ENCODE results near the gene OPTC. TPM values are rescaled to one million over a fixed set of nuclear protein-coding genes. Genes with fewer than 3 reads are reported as not detected.

OPTC gene
- total and polyA plus RNA-seq, 2 donors (not counting 1 experiment from before 2014, with no cell fraction given) = not detected

DNA sequence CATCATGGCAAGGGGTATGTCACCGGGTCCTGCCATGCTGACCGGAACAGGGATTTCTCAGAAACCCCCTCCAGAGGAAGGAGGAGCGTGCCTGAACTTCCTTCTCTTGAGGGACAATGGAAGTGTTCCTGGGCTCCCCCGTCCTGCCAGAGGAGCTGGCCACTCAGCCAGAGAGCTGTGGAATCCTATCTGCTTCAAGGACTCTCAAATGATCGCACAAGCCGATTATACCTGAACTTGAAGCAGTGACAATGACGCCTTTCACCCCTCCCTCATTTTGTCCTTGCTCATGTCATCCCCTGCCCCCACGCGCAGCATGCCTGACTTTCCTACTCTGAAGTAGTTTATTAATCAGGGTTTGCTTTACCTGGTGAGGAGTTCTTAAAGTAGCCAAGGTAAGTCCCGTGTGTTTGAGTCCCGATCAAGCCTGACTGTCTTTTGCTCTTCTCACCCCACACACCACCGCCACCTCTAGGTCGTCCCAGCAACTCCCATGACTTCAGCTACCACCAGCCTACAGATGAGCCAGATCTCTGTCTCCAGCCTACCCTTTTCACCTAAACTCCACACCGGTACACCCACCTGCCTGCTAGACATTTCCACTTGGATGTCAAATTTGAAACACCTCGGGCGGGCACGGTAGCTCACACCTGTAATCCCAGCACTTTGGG, 43.3 kb upstream of the OPTC start:
- Histone ChIP-seq H3K4me2 (replicated peaks; ENCODE audit: low read depth, low read length, poor library complexity, severe bottlenecking) (no peak overlapping the region), H3K4me1 (ENCODE audit: control insufficient read depth in 2 of 2, insufficient read depth in 2 of 2, low read length in 2 of 2) (peaks cover 8 to 14% of the 10 kb centered on the region in 2 donors), H3K36me3 (replicated peaks in 1 of 2; ENCODE audit: control extremely low read depth in 1 of 2, control insufficient read depth in 1 of 2, extremely low read depth in 1 of 2, insufficient read depth in 2 of 2, low read length in 1 of 2) (no peaks in the 10 kb centered on the region), H3K4me3 (ENCODE audit: control extremely low read depth in 1 of 5, extremely low read depth in 1 of 5, insufficient read depth in 1 of 5, low read depth in 2 of 5, low read length in 4 of 5) (no peak overlapping the region), H4K20me1 (ENCODE audit: control insufficient read depth, insufficient read depth, low read length, poor library complexity, severe bottlenecking) (no peaks in the 10 kb centered on the region), H3K27me3 (replicated peaks in 1 of 4; ENCODE audit: control extremely low read depth in 1 of 4, control insufficient read depth in 3 of 4, insufficient read depth in 4 of 4, low read length in 3 of 4) (peaks cover 0 to 8% (median 0%) of the 10 kb centered on the region in 4 experiments), H3K9me3 (ENCODE audit: control extremely low read depth in 1 of 3, control insufficient read depth in 2 of 3, insufficient read depth in 1 of 3, low read length in 2 of 3) (peaks cover 0 to 2% (median 0%) of the 10 kb centered on the region in 3 donors), H2AFZ (ENCODE audit: insufficient read depth, low read depth, low read length, poor library complexity, severe bottlenecking) (no peak overlapping the region), H3K27ac (ENCODE audit: low read length in 2 of 2) (no peak overlapping the region), H3K9ac (ENCODE audit: low read length) (no peak overlapping the region), H3K79me2 (ENCODE audit: control insufficient read depth, insufficient read depth, low read length) (no peaks in the 10 kb centered on the region)
- H3K4me1 Mint-ChIP-seq = peaks cover 12% of the 10 kb centered on the region
- intact Hi-C loops (cut with micrococcal nuclease) = no loop called here
- no peak overlapping the region for H3K27ac Mint-ChIP-seq
- no peak for DNase-seq
- POLR2A ChIA-PET = no interaction called here
- TF ChIP-seq, protein P1, sequence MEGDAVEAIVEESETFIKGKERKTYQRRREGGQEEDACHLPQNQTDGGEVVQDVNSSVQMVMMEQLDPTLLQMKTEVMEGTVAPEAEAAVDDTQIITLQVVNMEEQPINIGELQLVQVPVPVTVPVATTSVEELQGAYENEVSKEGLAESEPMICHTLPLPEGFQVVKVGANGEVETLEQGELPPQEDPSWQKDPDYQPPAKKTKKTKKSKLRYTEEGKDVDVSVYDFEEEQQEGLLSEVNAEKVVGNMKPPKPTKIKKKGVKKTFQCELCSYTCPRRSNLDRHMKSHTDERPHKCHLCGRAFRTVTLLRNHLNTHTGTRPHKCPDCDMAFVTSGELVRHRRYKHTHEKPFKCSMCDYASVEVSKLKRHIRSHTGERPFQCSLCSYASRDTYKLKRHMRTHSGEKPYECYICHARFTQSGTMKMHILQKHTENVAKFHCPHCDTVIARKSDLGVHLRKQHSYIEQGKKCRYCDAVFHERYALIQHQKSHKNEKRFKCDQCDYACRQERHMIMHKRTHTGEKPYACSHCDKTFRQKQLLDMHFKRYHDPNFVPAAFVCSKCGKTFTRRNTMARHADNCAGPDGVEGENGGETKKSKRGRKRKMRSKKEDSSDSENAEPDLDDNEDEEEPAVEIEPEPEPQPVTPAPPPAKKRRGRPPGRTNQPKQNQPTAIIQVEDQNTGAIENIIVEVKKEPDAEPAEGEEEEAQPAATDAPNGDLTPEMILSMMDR (IDR thresholded peaks at IDR 0.05) = no peak
- no peak for TF ChIP-seq EZH2 (IDR thresholded peaks at IDR 0.05; ENCODE audit: borderline replicate concordance, insufficient read depth, low read depth, low read length, poor library complexity, severe bottlenecking)
- ATAC-seq (ENCODE audit: low read depth) = no peak
- peaks cover 8% of the 10 kb centered on the region for H3K27me3 Mint-ChIP-seq
- no peak overlapping the region for H3K4me3 Mint-ChIP-seq
- H3K9me3 Mint-ChIP-seq (ENCODE audit: insufficient read depth) = peaks cover 1% of the 10 kb centered on the region
- CTCF ChIA-PET = interaction anchor here (0.9 to 2.4 kb wide), 5 partner anchors 10 to 270 kb away, joined by 3 to 8 read pairs (median 3); no protein-coding TSS in a partner anchor
- WGBS (ENCODE audit: insufficient coverage) = 84% methylated on average over 12 of the region's 17 CpGs

Data from B cell (primary cell).